NB4 (cell line): Measurements from ENCODE around the gene GRID1.
A peak's percentile ranks its signal among the peaks of the same experiment; 100 is the strongest.

Experiments
- DNase-seq: peaks from one replicate; pipeline ENCODE4 v3.0.0; 2010; ENCODE audit warnings: low read depth
- H3K4me3 ChIP-seq: one replicate; pipeline ENCODE4 v1.5.1; 2011; ENCODE audit warnings: mild to moderate bottlenecking, low read depth, low read length, moderate library complexity
- MAX ChIP-seq: IDR thresholded peaks from 2 replicates; pipeline ENCODE4 v1.6.1; 2011; ENCODE audit warnings: low read depth, low read length
- MYC ChIP-seq: IDR thresholded peaks from 2 replicates; pipeline ENCODE4 v1.6.1; 2011; ENCODE audit warnings: low read depth, low read length
- POLR2A ChIP-seq: IDR thresholded peaks from 2 replicates; pipeline ENCODE4 v1.6.1; 2011; ENCODE audit warnings: mild to moderate bottlenecking; ENCODE audit not compliant: insufficient read length; ENCODE audit errors: extremely low read depth
- TF ChIP-seq, protein P1 (sequence below): IDR thresholded peaks from one replicate; pipeline ENCODE4 v1.5.1; 2012; ENCODE audit warnings: low read depth, low read length

GRID1 gene

DNA sequence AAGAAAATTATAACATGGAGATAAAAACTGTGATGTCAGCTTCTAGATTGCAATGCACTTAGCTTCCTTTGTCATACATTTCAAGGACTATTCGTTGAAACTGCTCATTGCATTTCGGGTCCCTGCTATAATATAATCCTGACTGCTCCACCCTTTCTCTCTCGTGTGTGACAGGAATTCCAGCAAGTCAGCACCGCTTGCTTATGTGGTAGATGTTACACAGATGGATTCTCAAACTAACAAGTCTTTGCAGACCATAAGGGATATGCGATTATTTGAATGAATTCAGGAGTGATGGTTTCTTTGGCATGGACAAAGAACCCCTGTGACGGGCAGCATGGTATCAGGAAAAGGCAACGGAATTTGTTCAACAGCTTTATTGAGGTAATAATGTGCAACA is 184.0 kb downstream of the GRID1 start:
- TF ChIP-seq POLR2A (no peak), MYC (no peak)
- TF ChIP-seq, protein P1, sequence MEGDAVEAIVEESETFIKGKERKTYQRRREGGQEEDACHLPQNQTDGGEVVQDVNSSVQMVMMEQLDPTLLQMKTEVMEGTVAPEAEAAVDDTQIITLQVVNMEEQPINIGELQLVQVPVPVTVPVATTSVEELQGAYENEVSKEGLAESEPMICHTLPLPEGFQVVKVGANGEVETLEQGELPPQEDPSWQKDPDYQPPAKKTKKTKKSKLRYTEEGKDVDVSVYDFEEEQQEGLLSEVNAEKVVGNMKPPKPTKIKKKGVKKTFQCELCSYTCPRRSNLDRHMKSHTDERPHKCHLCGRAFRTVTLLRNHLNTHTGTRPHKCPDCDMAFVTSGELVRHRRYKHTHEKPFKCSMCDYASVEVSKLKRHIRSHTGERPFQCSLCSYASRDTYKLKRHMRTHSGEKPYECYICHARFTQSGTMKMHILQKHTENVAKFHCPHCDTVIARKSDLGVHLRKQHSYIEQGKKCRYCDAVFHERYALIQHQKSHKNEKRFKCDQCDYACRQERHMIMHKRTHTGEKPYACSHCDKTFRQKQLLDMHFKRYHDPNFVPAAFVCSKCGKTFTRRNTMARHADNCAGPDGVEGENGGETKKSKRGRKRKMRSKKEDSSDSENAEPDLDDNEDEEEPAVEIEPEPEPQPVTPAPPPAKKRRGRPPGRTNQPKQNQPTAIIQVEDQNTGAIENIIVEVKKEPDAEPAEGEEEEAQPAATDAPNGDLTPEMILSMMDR: no peak
- no peak overlapping the region for H3K4me3 ChIP-seq
- DNase-seq: no peak

- TF ChIP-seq, protein P1: no peak
- TF ChIP-seq MYC (no peak), MAX (no peak), POLR2A (no peak)
- DNase-seq: no peak
- no peak overlapping the region for H3K4me3 ChIP-seq
These were observed 184.4 kb downstream of the GRID1 start for GRCh38 chr10:86182150-86182549.

DNA sequence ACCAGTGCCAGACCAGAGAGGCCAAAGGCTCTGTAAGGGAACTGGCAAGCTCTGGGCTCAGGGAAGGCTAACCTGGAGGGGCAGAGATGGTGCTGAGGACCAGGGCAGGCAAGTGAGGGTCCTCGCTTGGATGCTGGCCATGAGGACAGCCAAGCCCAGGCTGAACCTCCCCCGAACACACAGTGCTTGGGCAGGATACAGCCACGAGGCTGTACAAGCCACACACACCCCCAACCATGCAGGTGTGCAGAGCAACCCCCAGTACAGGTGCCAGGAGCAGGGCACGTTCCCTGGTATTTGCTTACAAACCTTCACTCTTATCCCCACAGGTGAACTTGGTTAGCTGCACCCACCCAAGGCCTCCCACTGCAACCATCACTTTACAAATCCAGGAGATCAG is 185.7 kb downstream of the GRID1 start:
- no peak overlapping the region for H3K4me3 ChIP-seq
- no peak for DNase-seq
- TF ChIP-seq MAX (no peak), POLR2A (no peak), MYC (no peak)
- TF ChIP-seq, protein P1: no peak

GRCh38 chr10:86179961-86180360 is 186.6 kb downstream of the GRID1 start:
- DNase-seq: no peak
- no peak overlapping the region for H3K4me3 ChIP-seq
- TF ChIP-seq MYC (no peak), MAX (no peak), POLR2A (no peak)
- TF ChIP-seq, protein P1: no peak

DNA sequence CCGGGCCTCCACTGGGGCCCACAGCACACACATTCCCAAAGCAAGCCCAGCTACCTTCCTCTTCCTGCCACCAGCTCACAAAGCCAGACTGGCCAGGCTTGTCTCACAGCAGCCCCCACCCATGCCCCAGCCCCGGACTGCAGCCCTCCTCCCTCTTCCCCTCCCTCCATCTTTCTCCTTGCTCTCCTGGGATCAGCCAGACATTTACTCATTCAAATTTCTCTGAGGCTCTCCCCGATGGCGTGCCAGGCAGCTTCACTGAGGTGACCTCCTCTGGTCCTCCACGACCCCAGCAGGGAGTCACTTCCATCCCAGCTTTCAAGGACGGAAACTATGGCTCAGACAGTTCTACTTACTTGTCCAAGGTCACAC is 187.5 kb downstream of the GRID1 start:
- no peak overlapping the region for H3K4me3 ChIP-seq
- TF ChIP-seq POLR2A: no peak
- TF ChIP-seq, protein P1: no peak
- TF ChIP-seq MYC: no peak
- TF ChIP-seq MAX: no peak
- no peak for DNase-seq

DNA sequence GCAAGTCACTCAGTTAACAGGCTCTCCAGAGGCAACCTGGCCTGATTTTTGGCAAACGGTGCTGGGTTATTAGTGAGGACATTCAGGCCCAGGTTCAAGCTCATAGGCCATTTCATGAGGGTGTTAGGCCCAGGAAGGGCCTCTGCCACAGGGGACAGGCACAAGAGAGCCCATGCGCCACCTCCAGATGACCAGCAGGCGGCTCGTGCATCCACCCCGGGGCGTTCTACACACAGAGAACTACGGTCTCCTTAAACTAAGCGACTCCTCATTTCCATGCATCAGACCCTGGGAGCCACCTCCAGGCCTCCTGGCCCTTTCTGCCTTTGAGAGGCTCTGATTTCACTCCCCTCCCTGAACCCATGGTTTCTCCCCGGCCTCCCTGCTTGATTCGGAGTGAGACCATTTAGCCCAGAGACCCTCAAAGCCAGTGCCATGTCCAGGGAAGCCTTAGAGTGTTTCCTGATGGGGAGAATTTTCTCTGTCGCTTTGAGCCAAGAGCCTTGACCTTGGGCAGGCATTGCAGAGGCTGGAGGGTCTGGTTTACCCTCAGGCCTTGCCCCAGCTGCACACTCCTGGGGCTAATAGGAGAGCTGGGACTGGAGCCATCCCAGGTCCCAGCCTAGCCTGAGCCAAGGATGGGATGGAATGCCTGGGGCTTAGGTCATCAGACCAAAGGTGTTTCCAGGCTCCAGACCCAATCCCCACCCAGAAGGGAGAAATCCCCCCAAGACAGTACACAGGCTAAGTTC is 188.0 kb downstream of the GRID1 start:
- peak; percentile 58 for DNase-seq
- H3K4me3 ChIP-seq: no peak overlapping the region
- no peak for TF ChIP-seq MAX
- TF ChIP-seq, protein P1: peak; percentile 66
- no peak for TF ChIP-seq POLR2A
- TF ChIP-seq MYC: no peak
